NCI-H146 treated with DMSO at 0.1 percent for 48 hours (cell line): ENCODE measurements around the gene PCBP3.

Source experiments
- DNase-seq: peaks from one replicate; lab custom pipeline; 2025; ENCODE audit not compliant: unreplicated experiment; lab: John Stamatoyannopoulos, UW

PCBP3 gene

GRCh38 chr21:45919593-45919992 lies 276.1 kb downstream of the PCBP3 start:
- no peak for DNase-seq

- no peak for DNase-seq
Measured at GRCh38 chr21:45920824-45921600, 277.5 kb downstream of the PCBP3 start.

DNA sequence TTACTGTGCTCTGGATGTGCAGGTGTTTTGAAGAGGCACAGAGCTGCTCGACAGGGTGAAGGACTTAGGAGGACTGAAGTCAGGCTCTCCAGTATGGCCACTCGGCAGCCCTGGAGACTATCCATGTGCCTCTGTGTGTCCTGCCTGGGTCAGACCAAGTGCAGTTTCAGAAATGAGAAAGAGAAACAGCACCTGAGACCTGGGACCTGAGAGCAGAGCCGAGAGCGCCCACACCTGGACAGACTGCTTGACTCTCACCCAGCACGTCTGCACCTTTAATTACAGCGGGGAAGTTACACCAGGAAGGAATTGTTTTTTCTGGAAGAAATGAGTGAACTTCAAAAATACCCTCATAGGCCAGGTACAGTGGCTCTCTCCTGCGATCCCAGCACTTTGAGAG lies 278.4 kb downstream of the PCBP3 start:
- DNase-seq = no peak

- DNase-seq = no peak
Measured at GRCh38 chr21:45922648-45923047, 279.1 kb downstream of the PCBP3 start.

- DNase-seq = no peak
Measured at GRCh38 chr21:45923146-45923545, 279.6 kb downstream of the PCBP3 start.

- DNase-seq = no peak
Measured at GRCh38 chr21:45926281-45926680, 282.8 kb downstream of the PCBP3 start.

GRCh38 chr21:45927032-45927431 lies 283.5 kb downstream of the PCBP3 start:
- no peak for DNase-seq

DNA sequence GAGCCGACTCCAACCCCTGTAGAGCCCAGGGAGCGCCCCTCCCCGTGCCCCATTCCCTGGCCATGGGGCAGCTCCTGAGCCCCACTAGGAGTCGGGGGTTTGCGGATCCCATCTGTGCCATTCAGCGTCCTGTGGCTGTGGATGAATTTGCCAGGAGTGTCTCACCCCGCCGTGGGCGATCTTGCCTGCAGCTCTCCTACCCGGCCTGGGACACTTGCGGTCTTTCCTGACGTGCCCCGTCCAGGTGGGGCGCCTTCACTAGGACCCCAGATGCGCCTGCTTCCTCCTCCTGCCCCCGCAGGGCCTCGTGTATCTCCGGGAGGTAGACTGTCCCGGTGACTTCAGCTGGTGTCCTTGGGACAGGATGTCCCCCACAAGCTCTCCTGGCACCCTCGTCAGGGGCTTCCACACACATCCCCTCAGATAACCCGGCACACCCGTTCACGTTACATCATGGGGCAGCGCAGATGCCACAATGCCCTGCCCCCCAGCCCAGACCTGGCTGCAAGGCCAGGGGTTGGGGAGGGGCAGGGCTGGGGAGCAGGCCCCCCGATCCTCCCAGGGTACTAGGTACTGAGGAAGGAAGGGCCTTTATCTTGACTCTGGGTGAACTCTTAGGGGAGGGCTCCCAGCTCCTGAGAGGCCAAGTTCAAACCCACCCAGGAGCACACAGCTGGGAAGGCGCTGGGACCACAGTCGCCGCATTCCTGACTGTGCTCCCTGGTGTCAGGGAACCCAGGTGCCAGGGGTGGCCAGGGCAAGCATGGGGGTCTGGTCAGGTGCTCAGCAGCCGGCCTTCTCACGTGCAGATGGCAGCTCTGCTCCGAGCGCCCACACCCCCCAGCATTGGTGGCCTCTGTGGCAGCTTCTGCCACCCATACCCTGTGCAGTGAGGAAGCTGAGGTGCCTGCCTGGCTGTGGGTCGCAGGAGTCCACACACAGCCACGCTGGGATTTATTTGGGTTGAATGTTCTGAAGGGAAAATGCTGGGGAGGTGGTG lies 284.6 kb downstream of the PCBP3 start:
- DNase-seq = no peak

- no peak for DNase-seq
Measured at GRCh38 chr21:45929449-45929848, 285.9 kb downstream of the PCBP3 start.

DNA sequence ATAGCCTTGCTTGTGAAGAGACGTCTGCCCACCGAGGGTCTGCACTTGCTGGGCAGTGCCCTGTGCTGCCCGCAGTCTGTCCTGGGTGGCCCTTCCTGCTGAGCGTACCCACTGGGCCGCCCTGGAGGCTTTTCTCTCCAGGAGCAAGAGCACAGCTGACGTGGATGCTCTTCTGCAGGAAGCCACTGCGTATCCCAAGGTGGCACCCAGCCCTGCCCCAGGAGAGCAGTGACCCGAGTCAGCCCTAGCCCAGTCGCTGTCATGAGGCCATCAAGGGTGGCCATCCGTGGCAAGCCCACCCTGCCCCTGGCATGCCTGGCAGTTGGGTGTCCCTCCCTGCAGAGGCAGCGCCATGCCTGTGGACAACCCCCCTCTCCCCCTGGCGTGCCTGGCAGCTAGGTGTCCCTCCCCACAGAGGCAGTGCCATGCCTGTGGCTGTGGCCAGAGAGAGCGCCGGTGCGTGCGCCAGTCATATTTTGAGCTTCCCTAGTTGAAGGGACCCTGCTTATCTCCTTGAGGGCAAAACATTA lies 286.8 kb downstream of the PCBP3 start:
- DNase-seq = no peak

DNA sequence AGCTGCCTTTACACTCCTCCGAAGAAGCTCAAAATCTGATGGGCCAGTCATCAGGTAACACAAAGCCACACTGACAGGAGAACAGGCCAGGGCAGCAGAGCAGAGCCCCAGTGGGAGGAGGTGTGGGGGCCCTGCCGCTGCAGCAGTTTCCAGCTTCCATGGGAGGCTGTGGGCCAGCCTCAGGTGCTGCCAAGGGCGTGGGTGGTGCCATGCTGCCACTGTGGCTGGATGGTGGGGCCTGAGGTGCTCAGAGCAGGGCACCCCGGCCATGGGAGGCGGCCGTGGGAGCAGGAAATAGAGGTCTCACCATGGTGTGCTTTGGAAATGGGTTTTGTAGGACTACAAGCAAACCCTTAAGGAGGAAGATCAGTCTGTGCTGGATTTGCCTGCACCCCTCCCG lies 287.3 kb downstream of the PCBP3 start:
- DNase-seq = no peak

DNA sequence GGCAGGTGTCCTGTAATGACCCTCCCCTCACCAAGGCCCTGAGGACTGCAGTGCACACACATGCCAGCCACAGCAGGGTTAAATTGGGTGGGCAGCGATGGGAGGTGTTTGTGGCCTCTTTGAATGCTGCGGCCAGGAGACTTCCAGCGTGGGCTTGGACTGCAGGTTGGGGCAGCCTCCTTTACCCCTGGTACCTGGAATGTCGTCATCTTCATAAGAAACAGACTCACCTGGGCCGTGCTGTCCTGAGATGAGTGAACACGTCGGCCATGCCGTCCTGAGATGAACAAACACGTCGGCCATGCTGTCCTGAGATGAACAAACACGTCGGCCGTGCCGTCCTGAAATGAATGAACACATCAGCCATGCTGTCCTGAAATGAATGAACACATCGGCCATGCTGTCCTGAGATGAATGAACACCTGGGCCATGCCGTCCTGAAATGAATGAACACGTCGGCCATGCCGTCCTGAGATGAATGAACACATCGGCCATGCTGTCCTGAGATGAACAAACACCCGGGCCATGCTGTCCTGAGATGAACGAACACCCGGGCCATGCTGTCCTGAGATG lies 288.0 kb downstream of the PCBP3 start:
- DNase-seq = no peak

GRCh38 chr21:45932922-45933502 lies 289.5 kb downstream of the PCBP3 start:
- no peak for DNase-seq

DNA sequence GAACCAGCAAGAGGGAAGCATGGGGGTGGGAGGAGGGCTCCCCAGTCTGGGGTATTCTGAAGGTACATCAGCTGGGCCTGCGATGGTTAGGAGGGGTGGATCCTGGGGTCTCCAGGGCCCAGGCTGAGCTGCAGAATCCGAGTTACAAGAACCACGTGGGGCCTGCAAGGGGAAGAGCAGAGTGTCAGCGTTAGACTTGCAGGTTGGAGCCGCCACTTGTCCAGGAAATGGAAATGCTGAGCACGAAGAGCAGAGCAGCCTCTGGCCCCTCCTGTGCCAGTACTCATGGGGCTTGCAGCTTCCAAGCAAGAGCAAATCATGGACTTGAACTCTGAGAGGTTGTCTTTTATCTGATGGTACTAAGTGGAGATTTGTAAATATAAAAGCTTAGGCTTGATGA lies 290.6 kb downstream of the PCBP3 start:
- DNase-seq = no peak

DNA sequence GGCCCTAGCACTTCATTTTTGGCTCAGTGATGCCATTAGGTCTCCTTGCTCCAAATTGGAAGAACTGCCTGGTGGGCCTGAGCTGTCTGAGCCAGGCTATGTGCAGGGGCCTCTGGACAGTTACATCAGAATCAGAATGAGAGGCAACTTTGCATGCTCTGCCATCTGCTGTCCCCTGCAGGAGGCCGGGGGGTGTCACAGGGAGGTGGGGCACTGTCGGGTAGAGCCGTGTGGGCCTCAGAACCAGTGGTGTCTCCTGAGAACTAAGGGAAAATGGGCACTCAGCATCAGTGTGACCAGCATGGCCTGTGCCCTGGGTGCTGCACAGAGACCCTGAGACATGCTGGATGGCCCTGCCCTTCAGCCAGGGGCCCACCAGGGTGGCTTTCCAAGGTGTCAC lies 291.0 kb downstream of the PCBP3 start:
- DNase-seq = no peak

DNA sequence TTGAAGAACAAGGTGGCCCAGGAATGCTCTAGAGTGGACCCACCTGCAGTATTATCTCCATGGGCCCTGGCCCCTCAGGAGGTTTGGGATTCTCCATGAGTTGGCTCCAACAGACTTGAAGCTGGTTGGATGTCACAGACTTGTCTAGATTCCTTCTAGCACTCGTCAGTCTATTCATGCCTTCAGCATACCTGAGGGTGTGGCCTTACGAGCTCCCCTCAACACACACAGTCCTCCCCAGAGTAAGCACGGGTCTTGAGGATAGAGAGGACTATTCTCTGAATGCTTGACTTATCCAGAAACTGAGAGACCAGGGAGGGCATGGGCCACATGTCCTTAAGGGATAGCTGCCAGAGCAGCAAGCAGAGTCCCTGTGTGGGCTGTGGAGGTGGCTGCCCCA lies 292.1 kb downstream of the PCBP3 start:
- no peak for DNase-seq

DNA sequence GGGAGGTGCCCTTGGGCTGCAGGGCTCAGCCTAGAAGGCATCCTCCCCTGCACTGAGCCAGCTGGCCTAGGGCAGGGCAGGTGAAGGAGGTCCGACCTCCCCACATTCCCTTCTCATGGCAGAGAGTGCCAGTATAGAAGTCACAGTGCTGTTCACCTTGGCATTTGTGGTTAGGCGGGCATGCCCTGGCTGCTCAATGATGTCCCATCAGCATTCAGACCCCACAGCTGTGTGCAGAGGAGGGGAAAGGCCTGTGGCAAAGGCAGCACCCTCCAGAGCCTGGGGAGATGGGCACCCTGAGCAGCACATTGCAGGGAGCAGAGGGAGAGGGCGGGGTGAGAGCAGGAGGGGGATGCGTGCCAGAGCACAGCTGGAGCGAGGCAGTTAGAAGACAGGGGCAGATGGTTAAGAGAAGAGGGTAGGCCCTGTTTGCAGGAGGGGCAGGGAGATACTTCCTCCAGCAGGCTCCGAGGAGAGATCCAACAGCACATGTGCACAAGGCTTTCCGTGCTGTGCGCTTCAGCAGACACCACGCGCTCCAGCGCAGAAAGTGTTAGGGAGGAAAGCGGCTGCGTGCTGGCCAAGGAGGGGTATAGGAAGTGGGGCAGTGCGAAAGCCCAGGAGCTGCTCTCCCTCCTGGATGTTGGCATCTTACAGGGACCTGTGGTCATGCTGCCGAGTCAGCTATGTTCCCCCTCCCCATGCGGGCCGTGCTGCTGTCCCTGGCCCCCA lies 294.4 kb downstream of the PCBP3 start:
- no peak for DNase-seq

DNA sequence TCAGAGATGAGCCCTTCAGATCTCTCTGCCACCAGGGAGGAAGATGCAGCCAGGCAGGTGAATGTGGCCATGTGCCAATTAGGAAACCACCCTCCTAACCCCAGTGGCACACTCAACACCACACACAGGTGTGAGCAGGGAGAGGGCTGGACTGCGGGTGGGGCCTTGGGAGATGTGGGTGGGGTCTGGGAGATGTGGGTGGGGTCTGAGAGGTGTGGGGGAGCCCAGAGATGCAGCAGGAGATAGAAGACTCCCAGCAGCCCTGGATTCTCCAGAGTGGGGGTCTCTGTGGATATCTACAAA lies 294.9 kb downstream of the PCBP3 start:
- no peak for DNase-seq

DNA sequence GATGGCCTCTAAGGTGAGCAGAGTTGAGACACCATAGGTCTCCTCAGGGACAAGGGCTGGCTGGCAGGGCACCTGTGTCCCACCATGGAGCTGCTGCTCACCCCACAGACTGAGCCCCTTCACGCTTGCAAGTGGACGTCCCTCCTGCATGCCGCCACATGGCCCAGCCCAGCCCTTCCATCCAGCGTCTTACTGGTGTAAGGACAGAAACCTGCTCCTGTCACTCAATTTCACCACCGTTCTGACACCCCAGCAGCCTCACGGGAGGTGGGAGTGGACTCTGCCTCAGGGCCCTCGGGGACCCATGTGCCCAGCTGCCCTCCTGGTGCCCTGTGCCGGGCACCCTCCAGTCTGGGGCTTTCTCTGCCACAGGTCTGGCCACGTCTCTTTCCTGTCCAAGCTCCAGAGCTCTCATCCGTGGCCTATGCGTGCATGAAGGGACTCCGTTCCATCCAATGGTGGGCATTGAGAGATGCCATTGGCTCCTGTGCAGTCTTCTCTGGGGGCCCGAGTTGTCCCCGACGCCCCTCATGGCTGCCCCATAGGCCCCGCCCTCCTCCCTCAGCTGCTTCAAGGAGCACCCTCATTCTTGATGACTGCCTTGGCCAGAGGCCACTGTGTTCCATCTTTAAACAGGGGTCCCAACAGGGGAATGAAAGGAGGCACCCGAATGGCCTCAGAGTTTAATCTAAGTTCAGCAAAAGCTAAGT lies 295.4 kb downstream of the PCBP3 start:
- no peak for DNase-seq

GRCh38 chr21:45939521-45940045 lies 296.1 kb downstream of the PCBP3 start:
- no peak for DNase-seq
